ENCODE measurements around the gene SEMA3E.
"Not testable (repeated sequence)": the region's sequence is repeated elsewhere in the genome, so short reads cannot be mapped to it uniquely, and the experiment has no call there.

The SEMA3E gene

GRCh38 chr7:83456413-83456812, 192.5 kb downstream of the SEMA3E start:
- no peak for DNase-seq

- no peak for DNase-seq
Observed at GRCh38 chr7:83455612-83456011, 193.3 kb downstream of the SEMA3E start.

GRCh38 chr7:83452256-83452655, 196.7 kb downstream of the SEMA3E start:
- no peak for DNase-seq

GRCh38 chr7:83451501-83452045, 197.4 kb downstream of the SEMA3E start:
- no peak for DNase-seq

DNA sequence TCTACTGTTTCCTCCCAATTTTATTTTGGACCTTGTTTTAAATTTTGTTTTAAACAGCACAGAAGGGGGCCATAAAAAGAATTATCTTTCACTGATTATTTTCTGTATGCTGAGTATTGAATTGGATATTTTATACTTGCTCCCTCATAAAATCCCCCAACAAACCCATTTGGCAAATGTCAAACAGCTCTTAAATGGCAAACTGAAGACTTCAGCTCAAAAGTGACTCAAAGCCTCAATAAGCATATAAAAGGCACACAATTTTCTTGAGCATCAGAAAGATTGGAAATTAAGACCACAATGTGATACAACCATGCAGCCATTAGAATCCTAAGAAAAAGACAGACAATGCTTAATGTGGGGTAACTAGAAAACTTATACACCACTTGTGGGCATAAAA, 199.2 kb downstream of the SEMA3E start:
- no peak for DNase-seq

DNA sequence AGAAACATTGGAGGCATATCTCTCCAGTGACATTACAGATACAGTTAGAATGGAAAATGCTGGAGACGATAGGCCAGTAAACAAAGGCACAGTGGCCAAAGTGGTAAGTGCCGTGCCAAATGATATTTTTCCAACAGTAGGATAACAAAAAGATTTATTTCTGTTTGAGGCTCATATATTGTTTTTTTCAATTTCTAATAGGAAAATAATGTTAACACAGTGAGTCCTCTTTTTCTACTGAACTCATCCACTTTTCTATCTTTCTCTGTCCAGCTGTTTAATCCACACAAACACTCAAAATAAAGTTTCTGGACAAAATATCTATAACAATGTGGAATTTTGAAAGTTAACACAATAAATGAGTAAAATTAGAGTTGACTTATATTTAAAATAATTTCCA, 201.3 kb downstream of the SEMA3E start:
- no peak for DNase-seq

DNA sequence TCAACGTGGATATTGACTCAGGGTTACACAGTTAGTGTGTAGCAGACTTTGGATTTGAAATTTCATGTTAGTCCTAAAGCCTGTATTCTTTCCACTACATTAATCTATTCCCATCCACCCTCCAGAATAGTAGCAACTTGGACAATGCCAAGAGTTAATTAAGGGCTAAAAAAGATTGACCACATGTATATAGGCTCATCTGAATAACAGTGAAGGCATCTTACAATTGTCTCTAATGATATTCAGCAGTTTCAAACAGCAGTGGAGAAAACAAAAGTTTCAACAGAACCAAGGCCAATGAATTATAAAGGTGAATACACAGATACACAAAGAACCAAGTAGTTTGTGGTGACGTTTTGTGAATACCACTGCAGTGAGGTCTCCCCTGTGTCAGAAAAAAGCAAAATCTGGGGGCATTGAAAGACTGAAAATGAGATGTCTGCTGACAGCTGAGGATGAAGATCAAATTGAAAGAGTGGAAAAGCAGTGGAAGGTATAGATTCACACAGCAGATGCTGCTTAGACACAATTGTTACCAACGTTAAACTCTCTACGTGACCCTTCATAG, 202.8 kb downstream of the SEMA3E start:
- DNase-seq, result no peak

GRCh38 chr7:83442911-83443310, 206.0 kb downstream of the SEMA3E start:
- no peak for DNase-seq

DNA sequence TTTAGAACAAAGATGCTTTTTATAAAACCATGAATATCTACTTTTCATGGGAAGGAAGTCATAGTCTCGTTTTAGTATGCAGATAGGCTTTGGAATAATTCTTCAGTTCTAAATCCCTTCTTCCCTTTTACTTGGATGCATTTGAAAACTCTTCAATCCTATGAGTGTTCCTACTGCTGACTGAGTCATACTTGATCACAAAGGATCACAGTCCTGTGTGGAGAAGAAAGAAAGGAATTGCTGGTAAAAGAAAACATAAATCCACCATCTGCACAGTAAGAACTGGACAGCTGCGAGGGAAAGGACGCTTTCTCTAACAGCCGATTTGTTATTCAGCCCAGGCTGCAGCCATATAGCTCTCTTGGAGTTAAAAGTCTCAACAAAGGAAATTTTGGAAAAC, 209.9 kb downstream of the SEMA3E start:
- no peak for DNase-seq

GRCh38 chr7:83430289-83430688, 218.7 kb downstream of the SEMA3E start:
- not testable (repeated sequence) for DNase-seq

DNA sequence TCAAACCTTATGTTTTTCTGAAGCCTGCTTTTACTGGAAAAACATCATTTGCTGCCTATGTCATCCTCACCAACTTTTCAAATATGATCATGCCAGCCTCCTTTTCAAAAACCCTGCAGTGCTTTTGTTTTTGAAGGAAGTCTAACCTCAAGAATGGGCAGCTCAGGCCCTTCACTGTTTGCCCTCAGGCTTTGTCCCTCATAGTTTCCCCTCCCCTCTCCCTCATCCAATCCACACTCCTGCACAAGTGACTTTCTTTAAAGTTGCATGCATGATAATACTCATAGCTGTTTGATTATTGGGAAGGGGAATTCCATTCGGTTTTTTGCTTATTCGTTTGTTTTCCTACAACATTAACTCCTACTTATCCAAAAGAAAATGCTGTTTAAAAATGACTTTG, 219.4 kb downstream of the SEMA3E start:
- no peak for DNase-seq

DNA sequence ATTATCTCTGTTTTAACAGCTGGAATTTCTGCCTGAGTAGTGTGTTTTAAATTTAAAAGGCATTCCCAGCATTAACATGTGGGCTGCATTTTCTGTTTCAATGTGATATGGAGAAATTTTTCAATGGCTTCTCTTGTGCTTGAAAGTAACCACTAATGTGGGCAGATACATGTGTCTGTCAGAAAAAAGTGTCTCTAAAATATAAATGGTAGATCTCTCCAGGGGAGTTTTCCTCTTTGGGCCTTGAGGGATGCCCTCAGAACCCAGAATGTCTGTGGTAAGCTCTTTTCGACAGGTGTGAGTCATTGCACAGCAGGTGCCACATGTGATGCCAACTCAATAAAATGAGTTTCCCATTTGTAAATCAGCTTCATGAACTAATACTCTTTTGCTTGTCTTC, 221.1 kb downstream of the SEMA3E start:
- DNase-seq, result no peak

DNA sequence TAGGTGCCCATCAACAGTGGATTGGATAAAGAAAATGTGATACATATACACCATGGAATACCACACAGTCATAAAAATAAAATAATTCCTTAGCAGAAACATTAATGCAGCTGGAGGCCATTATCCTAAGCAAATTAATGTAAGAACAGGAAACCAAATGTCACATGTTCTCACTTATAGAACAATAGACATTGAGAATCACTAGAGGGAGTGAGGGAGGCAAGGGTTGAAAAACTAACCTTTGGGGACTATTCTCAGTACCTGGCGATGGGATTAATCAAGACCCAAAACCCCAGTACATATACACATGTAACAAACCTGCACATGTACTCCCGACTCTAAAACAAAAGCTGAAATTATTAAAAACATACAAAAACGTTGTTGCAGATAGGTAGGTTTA, 222.6 kb downstream of the SEMA3E start:
- no peak for DNase-seq

- no peak for DNase-seq
Observed at GRCh38 chr7:83419013-83419412, 229.9 kb downstream of the SEMA3E start.

DNA sequence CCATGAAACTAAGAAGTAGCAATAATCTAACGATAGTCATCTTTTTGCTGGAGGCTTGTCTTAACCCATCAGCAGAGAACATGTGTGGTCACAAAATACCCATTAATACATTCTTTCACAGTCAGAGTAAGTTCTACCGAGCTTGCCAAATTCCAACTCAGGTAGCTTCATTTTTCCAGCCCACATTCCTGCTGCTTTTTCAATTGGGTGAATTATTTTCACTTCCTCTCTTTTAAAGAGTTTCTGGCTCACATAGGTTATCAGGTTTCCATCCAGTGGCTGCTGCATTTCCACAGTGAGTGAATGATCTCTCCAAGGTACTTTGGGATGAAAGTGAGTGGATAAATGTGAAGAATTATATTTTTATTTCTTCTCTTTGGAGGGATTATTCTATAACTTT, 233.1 kb downstream of the SEMA3E start:
- DNase-seq, result no peak

GRCh38 chr7:83414947-83415346, 234.0 kb downstream of the SEMA3E start:
- no peak for DNase-seq

GRCh38 chr7:83413831-83414230, 235.1 kb downstream of the SEMA3E start:
- DNase-seq, result no peak

DNA sequence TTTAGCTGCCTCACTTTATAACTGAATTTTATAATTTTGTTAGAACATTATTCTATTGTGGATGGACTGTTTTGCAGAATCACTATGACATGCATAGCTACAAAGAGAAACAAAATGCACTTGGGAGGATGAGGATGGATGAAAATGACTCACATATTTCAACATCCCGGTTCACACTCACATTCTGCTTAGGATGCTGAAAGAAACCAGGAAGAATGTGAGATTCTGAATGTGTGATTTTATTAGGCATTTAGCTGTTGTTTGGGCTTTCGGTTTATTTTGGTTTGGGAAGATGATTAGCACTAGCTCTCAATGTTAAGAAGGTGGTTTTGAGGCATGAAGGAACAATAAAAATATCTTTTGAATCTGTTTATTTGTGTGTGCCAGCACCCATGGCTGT, 235.5 kb downstream of the SEMA3E start:
- DNase-seq, result no peak

DNA sequence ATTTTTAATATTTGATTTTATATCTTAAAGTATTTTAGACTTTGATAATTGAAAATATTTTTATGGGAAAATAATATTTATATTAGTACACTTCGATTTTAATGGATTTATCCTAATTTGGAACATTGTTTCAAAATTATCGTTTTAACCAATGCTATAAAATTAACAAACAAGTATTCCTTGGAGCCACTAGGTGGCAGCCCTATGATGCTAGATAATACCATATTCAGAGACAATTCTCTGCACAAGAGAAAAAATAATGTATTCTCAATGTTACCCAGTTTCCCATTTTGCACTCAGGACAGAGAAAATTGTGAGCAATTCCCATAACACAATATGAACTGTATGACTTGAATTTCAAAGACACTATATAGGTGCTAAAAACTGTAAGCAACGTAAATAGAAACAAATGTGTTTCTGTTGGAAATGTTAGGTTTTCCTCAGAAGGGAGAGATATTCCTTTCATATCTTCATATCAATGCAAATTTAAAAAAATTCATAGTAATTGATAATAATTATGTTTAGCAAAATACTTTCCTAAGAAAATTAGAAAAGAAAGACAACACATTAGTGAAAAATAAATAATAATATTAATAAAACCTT, 237.8 kb downstream of the SEMA3E start:
- peak in 6 of 56 donors; percentile 1 to 51 (median 6) for DNase-seq

- no peak for DNase-seq
Observed at GRCh38 chr7:83394776-83395175, 254.2 kb downstream of the SEMA3E start.

DNA sequence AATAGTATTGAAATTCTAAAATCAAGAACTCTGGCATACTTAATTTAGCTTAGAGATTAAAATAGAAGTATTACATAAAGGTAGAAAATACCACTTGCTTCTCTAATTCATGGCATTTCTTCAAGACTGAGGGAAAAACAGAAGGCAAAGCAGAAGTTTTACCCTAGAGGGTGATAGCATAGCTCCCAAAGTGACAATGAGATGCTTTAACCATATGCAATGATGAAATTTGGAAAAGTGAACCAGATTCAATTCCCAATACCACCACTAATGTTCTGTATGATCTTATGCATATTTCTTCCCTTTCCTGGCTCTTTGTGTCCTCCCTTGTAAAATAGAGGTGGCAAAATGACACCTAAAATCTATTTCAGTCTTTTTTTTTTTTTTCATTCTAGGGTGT, 260.5 kb downstream of the SEMA3E start:
- no peak for DNase-seq

DNA sequence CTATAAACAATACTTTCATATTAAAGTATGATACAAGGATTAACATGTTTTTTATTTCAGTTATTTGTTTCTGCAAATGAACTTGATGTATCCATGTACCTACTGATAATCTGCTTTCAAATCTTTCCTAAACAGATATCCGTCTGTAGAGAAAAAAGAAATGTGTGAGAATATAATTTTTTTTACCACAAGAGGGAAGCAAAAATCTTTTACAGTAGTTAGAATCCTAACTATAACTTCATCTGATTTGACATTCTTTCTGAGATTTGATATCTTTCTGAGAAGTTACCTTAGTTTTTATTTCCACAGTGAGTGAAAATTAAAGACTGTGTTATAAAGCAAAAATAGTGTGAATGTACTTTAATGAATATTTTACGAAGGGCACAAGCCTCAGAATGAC, 282.3 kb downstream of the SEMA3E start:
- DNase-seq, result no peak

GRCh38 chr7:83365746-83366145, 283.2 kb downstream of the SEMA3E start:
- no peak for DNase-seq

All from amygdala (tissue), 56 donors.